ENCODE measurements around the gene CRYGA.

CRYGA gene

GRCh38 chr2:208163489-208163888, at the start of gene CRYGA:
Gene CRYGA, minus strand, starts transcription at chr2:208163589. Its CDS starts 33 bp downstream, at chr2:208163556.
- no peak within 1 kb of the TSS for H3K4me3 ChIP-seq (replicated peaks; ENCODE audit: low read depth, low read length)
- no peak for TF ChIP-seq CTCF (IDR thresholded peaks at IDR 0.05; ENCODE audit: low read length, missing control alignments)
- DNase-seq (ENCODE audit: low read depth): no peak

GRCh38 chr2:208210688-208211451, 47.5 kb upstream of the CRYGA start:
- no peak for DNase-seq (ENCODE audit: low read depth)
- H3K4me3 ChIP-seq (replicated peaks; ENCODE audit: low read depth, low read length): no peak overlapping the region
- TF ChIP-seq CTCF (IDR thresholded peaks at IDR 0.05; ENCODE audit: low read length, missing control alignments): no peak

- no peak for DNase-seq (ENCODE audit: low read depth)
- no peak for TF ChIP-seq CTCF (IDR thresholded peaks at IDR 0.05; ENCODE audit: low read length, missing control alignments)
- no peak overlapping the region for H3K4me3 ChIP-seq (replicated peaks; ENCODE audit: low read depth, low read length)
Observed at GRCh38 chr2:208208335-208209085, 45.1 kb upstream of the CRYGA start.

- no peak for TF ChIP-seq CTCF (IDR thresholded peaks at IDR 0.05; ENCODE audit: low read length, missing control alignments)
- DNase-seq (ENCODE audit: low read depth): no peak
- no peak overlapping the region for H3K4me3 ChIP-seq (replicated peaks; ENCODE audit: low read depth, low read length)
Observed at GRCh38 chr2:208207769-208208168, 44.4 kb upstream of the CRYGA start.

- DNase-seq (ENCODE audit: low read depth): no peak
- TF ChIP-seq CTCF (IDR thresholded peaks at IDR 0.05; ENCODE audit: low read length, missing control alignments): no peak
- H3K4me3 ChIP-seq (replicated peaks; ENCODE audit: low read depth, low read length): no peak overlapping the region
Observed at GRCh38 chr2:208204166-208204565, 40.8 kb upstream of the CRYGA start.

GRCh38 chr2:208195531-208195930, 32.1 kb upstream of the CRYGA start:
- no peak for DNase-seq (ENCODE audit: low read depth)
- no peak overlapping the region for H3K4me3 ChIP-seq (replicated peaks; ENCODE audit: low read depth, low read length)
- TF ChIP-seq CTCF (IDR thresholded peaks at IDR 0.05; ENCODE audit: low read length, missing control alignments): no peak

Data from fibroblast of pulmonary artery (primary cell).